H1 (cell line): ENCODE data around the gene CACNA1A. TPM values are rescaled to one million over a fixed set of nuclear protein-coding genes. Genes with fewer than 3 reads are reported as not detected.

Experiments
- CTCF ChIA-PET: fragments of 300-600 bp; sonication (Branson Sonifier 250); formaldehyde crosslinking; loops from one replicate; lab custom pipeline; 2021; ENCODE audit not compliant: partially characterized antibody; lab: Charles Lee
- POLR2A ChIA-PET: fragments of 300-600 bp; sonication (Branson Sonifier 250); formaldehyde crosslinking; loops from one replicate; lab custom pipeline; 2021; ENCODE audit warnings: inconsistent platforms; ENCODE audit not compliant: partially characterized antibody; lab: Charles Lee
- DNase-seq, 2 experiments: peaks; one replicate each; pipeline versions ENCODE4 v3.0.0 to v3.0.0-alpha.2; 2010 to 2022; ENCODE audit warnings: low spot score in 2 of 2, low read depth in 1 of 2, mixed read lengths in 1 of 2
- FAIRE-seq: peaks from 2 replicates; lab custom pipeline; 2011; peaks lifted over from hg19 to GRCh38; lab: Jason Lieb, UNC
- H2AFZ ChIP-seq: 2 replicates; pipeline ENCODE4 v1.8.1; 2012; ENCODE audit warnings: low read length, inconsistent platforms
- H2AK5ac ChIP-seq: 2 replicates; pipeline ENCODE4 v1.6.1; 2013; ENCODE audit warnings: low read depth, low read length
- H2BK120ac ChIP-seq: replicated peaks from 2 replicates; pipeline ENCODE3; 2013; ENCODE audit warnings: low read depth, low read length, inconsistent platforms
- H2BK12ac ChIP-seq: 2 replicates; pipeline ENCODE4 v1.6.1; 2013; ENCODE audit warnings: low read depth, low read length
- H2BK15ac ChIP-seq: 2 replicates; pipeline ENCODE4 v1.6.1; 2013; ENCODE audit warnings: low read length
- H2BK20ac ChIP-seq: 2 replicates; pipeline ENCODE4 v1.6.1; 2013; ENCODE audit warnings: low read length
- H2BK5ac ChIP-seq: 2 replicates; pipeline ENCODE4 v1.6.1; 2013; ENCODE audit warnings: low read depth, low read length
- H3K14ac ChIP-seq: 2 replicates; pipeline ENCODE4 v1.6.1; 2013; ENCODE audit warnings: inconsistent platforms; ENCODE audit not compliant: insufficient read length
- H3K18ac ChIP-seq: 2 replicates; pipeline ENCODE4 v1.6.1; 2013; ENCODE audit warnings: low read length; ENCODE audit errors: extremely low read depth
- H3K23ac ChIP-seq: 2 replicates; pipeline ENCODE4 v1.6.1; 2013; ENCODE audit warnings: inconsistent platforms; ENCODE audit not compliant: insufficient read length
- H3K23me2 ChIP-seq: 2 replicates; pipeline ENCODE4 v1.6.1; 2013; ENCODE audit warnings: low read depth, low read length
- H3K27ac ChIP-seq: 2 replicates; pipeline ENCODE4 v1.6.1; 2011; ENCODE audit warnings: low read depth, low read length, inconsistent platforms
- H3K27me3 ChIP-seq, 4 experiments: replicated peaks in 1 of 4; 1 replicate in 1 of 4; 2 replicates in 3 of 4; pipeline versions ENCODE4 v1.6.1 to v1.8.1; 2011 to 2013; ENCODE audit warnings: low read length in 3 of 4, mild to moderate bottlenecking in 3 of 4, inconsistent platforms in 2 of 4, mixed read lengths in 2 of 4, moderate library complexity in 1 of 4; ENCODE audit not compliant: control insufficient read depth in 3 of 4, insufficient read depth in 3 of 4; ENCODE audit errors: extremely low read depth in 1 of 4
- H3K36me3 ChIP-seq, 4 experiments: 2 replicates each; pipeline versions ENCODE4 v1.6.1 to v1.8.1; 2011 to 2013; ENCODE audit warnings: mild to moderate bottlenecking in 4 of 4, low read length in 3 of 4, moderate library complexity in 2 of 4, control low read depth in 1 of 4, inconsistent platforms in 1 of 4; ENCODE audit not compliant: insufficient read depth in 4 of 4, control insufficient read depth in 2 of 4
- H3K4ac ChIP-seq: replicated peaks from 2 replicates; pipeline ENCODE3; 2013; ENCODE audit warnings: low read length, low read depth, mixed read lengths, inconsistent platforms; ENCODE audit not compliant: insufficient read length
- H3K4me1 ChIP-seq, 4 experiments: replicated peaks in 1 of 4; 1 replicate in 1 of 4; 2 replicates in 3 of 4; pipeline versions ENCODE4 v1.6.1 to v1.8.1; 2011 to 2013; ENCODE audit warnings: low read length in 3 of 4, inconsistent platforms in 2 of 4, mixed read lengths in 1 of 4; ENCODE audit not compliant: insufficient read depth in 4 of 4, control insufficient read depth in 3 of 4
- H3K4me2 ChIP-seq, 2 experiments: 2 replicates each; pipeline versions ENCODE4 v1.6.1 to v1.8.1; 2011 to 2013; ENCODE audit warnings: low read depth in 2 of 2, low read length in 2 of 2, control low read depth in 1 of 2, inconsistent platforms in 1 of 2, mild to moderate bottlenecking in 1 of 2; ENCODE audit not compliant: insufficient read depth in 1 of 2
- H3K4me3 ChIP-seq, 4 experiments: fragments of 200-600, 300-600 bp in 1 of 4; sonication (generic), shearing (Covaris generic), sonication (Bioruptor Twin) in 1 of 4; 2 replicates each; pipeline versions ENCODE4 v1.5.1 to v1.8.1; 2011 to 2016; ENCODE audit warnings: low read length in 4 of 4, low read depth in 3 of 4, control low read depth in 2 of 4, inconsistent platforms in 2 of 4, mild to moderate bottlenecking in 2 of 4, mixed read lengths in 1 of 4, moderate library complexity in 1 of 4; ENCODE audit not compliant: insufficient read depth in 2 of 4; ENCODE audit errors: extremely low read depth in 1 of 4
- H3K56ac ChIP-seq: replicated peaks from 2 replicates; pipeline ENCODE3; 2013; ENCODE audit warnings: low read depth, mild to moderate bottlenecking, mixed read lengths, low read length, inconsistent platforms; ENCODE audit not compliant: insufficient read length
- H3K79me1 ChIP-seq: 2 replicates; pipeline ENCODE4 v1.6.1; 2013; ENCODE audit warnings: low read depth, low read length, control low read depth
- H3K79me2 ChIP-seq, 2 experiments: 2 replicates each; pipeline versions ENCODE4 v1.6.1 to v1.8.1; 2012 to 2013; ENCODE audit warnings: low read length in 2 of 2, mild to moderate bottlenecking in 2 of 2, inconsistent platforms in 1 of 2; ENCODE audit not compliant: insufficient read depth in 2 of 2, control insufficient read depth in 1 of 2
- H3K9ac ChIP-seq, 4 experiments: replicated peaks in 1 of 4; 1 replicate in 1 of 4; 2 replicates in 3 of 4; pipeline versions ENCODE4 v1.6.1 to v1.8.1; 2011 to 2013; ENCODE audit warnings: low read depth in 3 of 4, low read length in 3 of 4, control low read depth in 2 of 4, mild to moderate bottlenecking in 2 of 4, moderate library complexity in 2 of 4, inconsistent platforms in 1 of 4; ENCODE audit errors: extremely low read depth in 1 of 4
- H3K9me3 ChIP-seq, 2 experiments: 2 replicates each; pipeline versions ENCODE4 v1.6.1 to v1.8.1; 2012 to 2013; ENCODE audit warnings: mild to moderate bottlenecking in 2 of 2, moderate library complexity in 2 of 2, control low read depth in 1 of 2, inconsistent platforms in 1 of 2, low read depth in 1 of 2, low read length in 1 of 2, mixed read lengths in 1 of 2; ENCODE audit not compliant: insufficient read depth in 2 of 2
- H4K20me1 ChIP-seq, 2 experiments: replicated peaks in 1 of 2; 2 replicates each; pipeline versions ENCODE3 to v1.8.1; 2011 to 2013; ENCODE audit warnings: inconsistent platforms in 2 of 2, low read length in 2 of 2, mild to moderate bottlenecking in 1 of 2; ENCODE audit not compliant: insufficient read depth in 2 of 2, control insufficient read depth in 1 of 2
- H4K5ac ChIP-seq: 2 replicates; pipeline ENCODE4 v1.6.1; 2013; ENCODE audit warnings: low read length, low read depth, mixed read lengths, inconsistent platforms; ENCODE audit not compliant: insufficient read length
- H4K8ac ChIP-seq: 2 replicates; pipeline ENCODE4 v1.8.0; 2013; ENCODE audit warnings: mild to moderate bottlenecking, moderate library complexity, low read length, inconsistent platforms; ENCODE audit not compliant: insufficient read depth; ENCODE audit errors: extremely low read depth
- H4K91ac ChIP-seq: replicated peaks from 2 replicates; pipeline ENCODE3; 2013; ENCODE audit warnings: low read length, mixed read lengths, inconsistent platforms; ENCODE audit not compliant: insufficient read length
- BACH1 ChIP-seq: IDR thresholded peaks from 2 replicates; pipeline ENCODE4 v1.6.1; 2012; ENCODE audit warnings: low read length, improper control_type of control experiment
- BRCA1 ChIP-seq: IDR thresholded peaks from 2 replicates; pipeline ENCODE4 v1.6.1; 2012; ENCODE audit warnings: low read depth, low read length, improper control_type of control experiment
- EZH2 ChIP-seq: fragments of 200-600 bp; sonication (generic); IDR thresholded peaks from 2 replicates; pipeline ENCODE4 v1.7.1; 2012; ENCODE audit warnings: low read depth, mild to moderate bottlenecking, moderate library complexity, low read length, inconsistent platforms; ENCODE audit not compliant: severe bottlenecking
- POU5F1 ChIP-seq: IDR thresholded peaks from 2 replicates; pipeline ENCODE4 v1.6.1; 2011; ENCODE audit warnings: low read depth, mild to moderate bottlenecking, low read length, moderate library complexity
- RNF2 ChIP-seq: fragments of 200-900, 300-1000 bp; sonication (generic); IDR thresholded peaks from 2 replicates; pipeline ENCODE4 v1.7.1; 2016; ENCODE audit warnings: borderline replicate concordance, low read depth, mild to moderate bottlenecking, antibody characterized with exemption, low read length; ENCODE audit not compliant: poor library complexity, severe bottlenecking; ENCODE audit errors: missing control alignments
- SIX5 ChIP-seq: IDR thresholded peaks from 2 replicates; pipeline ENCODE4 v1.6.1; 2011; ENCODE audit warnings: mild to moderate bottlenecking, low read depth, low read length
- SRF ChIP-seq: IDR thresholded peaks from 2 replicates; pipeline ENCODE4 v1.6.1; 2011; ENCODE audit warnings: mild to moderate bottlenecking, low read depth, low read length, moderate library complexity
- TAF7 ChIP-seq: optimal IDR thresholded peaks from 2 replicates; pipeline ENCODE3; 2011; ENCODE audit warnings: low read depth, mild to moderate bottlenecking, inconsistent platforms, low read length, moderate library complexity, borderline replicate concordance
- WGBS, 2 experiments: shearing (Covaris generic) in 1 of 2; methylation state at CpG; one replicate each; pipeline versions ENCODE4 v1.1.6 to v1.1.7; 2013 to 2015; ENCODE audit warnings: low lambda C conversion rate in 2 of 2, mixed read lengths in 2 of 2, inconsistent platforms in 1 of 2, low coverage in 1 of 2, missing lambda C conversion rate in 1 of 2; ENCODE audit not compliant: insufficient replicate concordance in 2 of 2, insufficient coverage in 1 of 2, insufficient read length in 1 of 2; ENCODE audit errors: extremely low coverage in 1 of 2, missing lambda C conversion rate in 1 of 2; 5-methylcytosine and 5-hydroxymethylcytosine counted together
- polyA plus RNA-seq, 7 experiments: library from polyadenylated mRNA; depleted of rRNA in 3 of 7; stranded (reverse) in 5 of 7; unstranded in 2 of 7; fragments of >200 nt in 5 of 7; fragments of 200-250 nt in 2 of 7; gene quantifications; 1 replicate in 5 of 7; 2 replicates in 1 of 7; 4 replicates in 1 of 7; pipeline versions ENCODE4 v1.2.1 to v1.2.3, GENCODE V29; 2011 to 2013; ENCODE audit warnings: missing spikeins in 2 of 7, mixed read lengths in 2 of 7
- total RNA-seq: library from RNA; stranded (reverse); fragmentation: NEBNext Ultra II Directional; extraction: Animal tissue kit (Norgen Biotek cat#: 25700); gene quantifications from 2 replicates; pipeline ENCODE4 v1.2.1, GENCODE V29; 2021
- TF ChIP-seq, protein P1 (sequence below): IDR thresholded peaks from 2 replicates; pipeline ENCODE4 v1.6.1; 2011; ENCODE audit warnings: low read length, improper control_type of control experiment

The CACNA1A gene
- total and polyA plus RNA-seq, 2 of the 8 experiments (the other 6 are each of a cell fraction or from before 2014, with no cell fraction given) = 10.7 to 25.3 TPM

DNA sequence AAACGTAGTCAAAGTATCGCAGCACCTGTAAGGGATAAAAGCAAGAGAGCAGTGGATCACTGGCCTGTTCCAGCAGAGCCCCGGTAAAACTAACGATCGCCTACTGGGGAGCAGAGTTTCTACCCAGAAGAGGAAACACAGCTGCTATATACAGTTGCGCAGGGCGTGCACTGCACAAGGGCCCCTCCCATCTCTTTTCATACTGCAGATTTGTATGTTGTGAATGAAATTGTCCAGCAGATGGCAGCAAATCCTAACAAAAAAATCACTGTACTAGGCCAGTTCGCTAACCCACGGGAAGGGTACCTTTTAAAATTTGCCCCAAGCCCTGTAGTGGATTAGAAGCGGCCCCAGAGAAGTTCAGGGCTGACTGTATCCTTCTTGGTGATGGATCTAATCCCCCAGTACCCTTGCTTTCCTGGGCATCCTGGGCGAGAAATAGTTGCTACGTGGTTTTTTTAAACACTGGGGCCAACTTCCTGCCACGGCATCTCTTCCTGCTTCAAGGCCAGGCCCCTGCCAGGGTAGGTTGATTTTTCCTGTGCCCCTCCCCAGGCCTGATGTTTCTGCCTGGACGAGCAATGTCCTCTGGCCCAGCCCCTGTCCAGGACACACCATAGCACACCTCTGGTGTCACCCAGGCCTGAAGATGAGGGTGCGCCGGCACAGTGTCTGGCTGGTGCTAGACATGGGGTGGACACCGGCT is 229.0 kb downstream of the CACNA1A start:
- Histone ChIP-seq H3K79me2 (no peaks in the 10 kb centered on the region), H3K4me2 (no peak overlapping the region), H4K5ac (no peak overlapping the region), H3K27me3 (no peaks in the 10 kb centered on the region), H3K4me1 (peaks cover 0 to 4% (median 1%) of the 10 kb centered on the region in 4 experiments; a peak in 3 of 7 replicates), H3K36me3 (peaks cover 0 to 12% (median 5%) of the 10 kb centered on the region in 4 experiments; a peak in 2 of 8 replicates), H4K8ac (no peak overlapping the region; the same call in 1 of the 2 replicates), H2BK5ac (no peak overlapping the region), H4K20me1 (no peaks in the 10 kb centered on the region), H3K4me3 (no peak overlapping the region), H3K9ac (no peak overlapping the region), H3K23ac (no peak overlapping the region), H3K23me2 (no peaks in the 10 kb centered on the region; the same call in 1 of the 2 replicates), H4K91ac (no peak overlapping the region), H2AFZ (no peak overlapping the region; the same call in 1 of the 2 replicates), H3K79me1 (no peaks in the 10 kb centered on the region), H3K4ac (no peak overlapping the region), H3K27ac (no peak overlapping the region), H2AK5ac (no peak overlapping the region), H2BK20ac (no peak overlapping the region), H2BK120ac (no peak overlapping the region), H3K14ac (no peak overlapping the region), H3K18ac (no peak overlapping the region), H2BK15ac (peak overlapping the region; percentile 5; the same call in 1 of the 2 replicates), H2BK12ac (no peak overlapping the region), H3K9me3 (peaks cover under 1 to 2% of the 10 kb centered on the region in 2 experiments; a peak in 2 of 4 replicates), H3K56ac (no peak overlapping the region)
- POLR2A ChIA-PET = interaction anchor here (0.6 kb wide), 1 partner anchor 242 kb away, joined by 6 read pairs; no protein-coding TSS in a partner anchor
- 71% methylated on average over 17 of the region's 17 CpGs; no CpG with 5 or more reads in 1 of the 2 experiments for WGBS, 2 experiments
- FAIRE-seq (peak; percentile 92), DNase-seq (peak in 1 of 2 experiments; percentile 72)
- CTCF ChIA-PET = interaction anchor here (0.6 to 7.5 kb wide), 49 partner anchors 8 to 334 kb away, joined by 3 to 50 read pairs (median 6); no protein-coding TSS in a partner anchor
- no peak for TF ChIP-seq BRCA1
- TF ChIP-seq TAF7 = no peak
- TF ChIP-seq, protein P1, sequence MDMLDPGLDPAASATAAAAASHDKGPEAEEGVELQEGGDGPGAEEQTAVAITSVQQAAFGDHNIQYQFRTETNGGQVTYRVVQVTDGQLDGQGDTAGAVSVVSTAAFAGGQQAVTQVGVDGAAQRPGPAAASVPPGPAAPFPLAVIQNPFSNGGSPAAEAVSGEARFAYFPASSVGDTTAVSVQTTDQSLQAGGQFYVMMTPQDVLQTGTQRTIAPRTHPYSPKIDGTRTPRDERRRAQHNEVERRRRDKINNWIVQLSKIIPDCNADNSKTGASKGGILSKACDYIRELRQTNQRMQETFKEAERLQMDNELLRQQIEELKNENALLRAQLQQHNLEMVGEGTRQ = no peak
- TF ChIP-seq EZH2 = no peak
- TF ChIP-seq POU5F1 = no peak
- TF ChIP-seq RNF2 = no peak
- TF ChIP-seq SRF = no peak
- no peak for TF ChIP-seq SIX5
- no peak for TF ChIP-seq BACH1
